ENCODE results near the gene APOBEC3G.
A peak's percentile ranks its signal among the peaks of the same experiment; 100 is the strongest.

The APOBEC3G gene

DNA sequence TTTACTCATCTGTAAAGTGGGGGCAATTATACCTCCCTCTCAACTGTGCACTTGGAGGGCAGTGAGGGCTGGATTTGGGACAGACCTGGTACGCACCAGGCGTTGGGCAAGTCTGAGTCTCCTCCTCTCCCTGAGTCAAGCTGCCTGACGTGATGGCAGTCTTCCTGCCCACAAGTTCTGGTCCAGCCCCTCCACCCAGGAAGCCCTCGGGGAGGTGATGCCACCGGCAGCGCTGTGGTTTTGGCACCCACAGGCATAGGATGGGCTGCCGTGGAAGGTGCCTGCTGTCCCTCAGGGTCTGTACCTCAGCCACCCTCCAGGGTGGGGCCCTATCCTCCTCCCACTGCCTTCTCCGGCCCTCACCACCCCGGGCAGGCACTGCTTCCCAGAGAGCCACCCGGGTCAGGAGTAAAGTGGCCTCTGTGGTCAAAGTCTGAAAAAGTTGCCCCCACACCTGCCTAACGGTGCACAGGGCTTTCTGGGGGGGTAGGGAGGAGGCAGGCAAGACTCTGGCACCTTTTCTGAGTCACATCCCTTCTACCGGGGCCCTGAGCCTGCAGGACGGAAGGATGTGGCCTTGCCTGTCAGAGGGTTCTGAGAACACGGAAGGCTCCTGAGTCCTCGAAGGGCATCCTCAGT lies 13.5 kb downstream of the APOBEC3G start:
- DNase-seq (ENCODE audit: low read depth in 2 of 3, low spot score in 1 of 3): peak; percentile 65 to 78 (median 74)

DNA sequence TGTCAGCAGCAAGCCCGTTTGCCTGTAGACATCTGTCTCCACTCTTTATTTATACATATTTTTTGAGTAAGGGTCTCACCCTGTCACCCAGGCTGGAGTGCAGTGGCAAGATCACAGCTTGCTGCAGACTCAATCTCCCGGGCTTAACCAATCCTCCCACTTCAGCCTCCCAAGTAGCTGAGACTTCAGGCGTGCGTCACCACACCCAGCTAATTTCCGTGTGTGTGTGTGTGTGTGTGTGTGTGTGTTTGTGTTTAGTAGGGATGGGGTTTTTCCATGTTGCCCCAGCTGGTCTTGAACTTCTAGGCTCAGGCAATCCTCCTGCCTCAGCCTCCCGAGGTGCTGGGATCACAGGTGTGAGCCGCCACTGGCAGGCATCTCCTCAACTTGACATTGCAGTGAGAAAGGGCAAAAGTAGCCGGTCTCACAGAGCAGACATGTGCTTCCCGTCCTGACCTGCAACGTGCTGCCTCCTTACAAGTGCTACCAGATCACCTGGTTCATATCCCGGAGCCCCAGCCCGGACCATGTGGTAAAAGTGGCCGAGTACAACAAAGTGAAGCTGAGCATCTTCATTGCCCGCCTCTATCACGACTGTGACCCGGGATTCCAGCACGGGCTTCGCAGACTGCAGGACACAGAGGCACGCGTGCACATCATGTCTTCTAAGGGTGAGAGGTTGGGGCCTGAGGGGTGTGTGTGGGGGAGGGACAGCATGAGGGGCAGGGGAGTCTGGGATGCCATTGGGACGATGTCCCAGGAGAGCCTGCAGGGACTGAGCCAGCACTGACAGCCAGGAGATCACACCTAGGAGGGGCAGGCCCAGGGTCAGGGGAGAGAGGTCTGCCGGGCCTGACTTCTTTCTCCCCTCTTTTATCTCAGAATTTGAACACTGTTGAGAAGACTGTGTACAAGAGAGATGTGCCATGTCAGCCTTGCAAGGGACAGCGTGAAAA lies 14.3 kb downstream of the APOBEC3G start:
- DNase-seq (ENCODE audit: low read depth in 2 of 3, low spot score in 1 of 3): peak in 1 of 3 donors; percentile 13

DNA sequence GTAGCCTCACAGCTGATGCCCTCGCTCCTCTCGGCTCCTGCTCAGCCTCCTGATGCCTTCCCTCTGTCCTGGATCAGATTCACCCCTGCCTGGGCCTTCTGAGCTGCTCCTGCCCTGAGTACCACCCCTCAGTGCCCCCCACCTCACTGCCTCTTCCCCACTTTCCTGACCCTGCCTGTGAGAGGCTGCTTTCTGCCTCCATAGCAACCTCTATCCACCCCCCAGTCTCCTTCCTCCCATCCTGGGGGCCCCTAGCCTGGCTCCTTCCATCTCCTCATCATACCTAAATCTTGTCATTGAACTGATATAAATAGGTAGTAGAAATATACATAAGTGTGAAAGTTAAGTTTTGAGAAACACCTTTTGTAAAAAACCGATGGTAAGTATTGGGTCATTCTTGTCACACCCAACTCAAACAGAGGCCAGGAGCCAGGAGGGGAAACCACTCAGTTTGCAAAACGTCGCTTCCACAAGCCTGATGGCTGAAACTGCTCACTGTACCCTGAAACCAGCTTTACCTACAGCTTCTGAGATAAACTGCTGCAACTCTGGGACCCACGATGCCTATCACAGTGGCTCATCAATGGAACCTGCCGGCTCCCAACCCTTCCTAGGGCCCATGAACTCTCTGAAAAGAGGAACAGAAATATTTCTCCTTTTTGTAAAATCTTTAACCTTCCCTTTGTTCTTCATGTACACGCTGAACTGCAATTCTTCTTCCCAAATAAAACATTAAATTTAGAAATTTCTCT lies 15.2 kb downstream of the APOBEC3G start:
- DNase-seq (ENCODE audit: low read depth in 2 of 3, low spot score in 1 of 3): peak in 1 of 3 donors; percentile 32

DNA sequence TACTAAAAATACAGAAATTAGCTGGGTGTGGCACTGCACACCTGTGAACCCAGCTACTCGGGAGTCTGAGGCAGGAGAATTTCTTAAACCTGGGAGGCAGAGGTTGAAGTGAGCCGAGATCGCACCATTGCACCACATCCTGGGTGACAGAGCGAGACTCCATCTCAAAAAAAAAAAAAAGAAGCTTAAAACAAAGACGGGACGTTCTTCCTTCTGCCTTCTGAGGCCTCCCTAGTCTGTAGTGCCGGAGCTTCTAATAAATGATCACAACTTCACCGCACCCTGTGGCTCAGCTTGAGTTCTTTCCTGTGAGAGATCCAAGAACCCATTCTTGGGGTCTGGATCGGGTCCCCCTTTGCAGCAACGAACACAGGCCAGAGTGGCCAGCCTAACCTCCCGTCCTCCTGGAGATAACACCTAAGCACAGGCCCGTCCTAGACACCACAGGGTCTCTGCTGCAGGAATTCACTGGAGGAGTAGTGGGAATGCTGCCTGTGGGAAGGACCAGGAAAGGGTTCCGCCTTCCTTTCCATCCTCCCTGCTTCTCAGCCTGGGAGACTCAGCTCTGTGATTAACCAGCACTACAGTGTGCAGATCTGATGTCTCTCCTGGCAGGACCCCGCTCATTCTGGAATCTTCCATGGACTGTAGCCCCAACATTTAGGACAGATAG lies 17.8 kb downstream of the APOBEC3G start:
- no peak for DNase-seq (ENCODE audit: low read depth in 2 of 3, low spot score in 1 of 3)

DNA sequence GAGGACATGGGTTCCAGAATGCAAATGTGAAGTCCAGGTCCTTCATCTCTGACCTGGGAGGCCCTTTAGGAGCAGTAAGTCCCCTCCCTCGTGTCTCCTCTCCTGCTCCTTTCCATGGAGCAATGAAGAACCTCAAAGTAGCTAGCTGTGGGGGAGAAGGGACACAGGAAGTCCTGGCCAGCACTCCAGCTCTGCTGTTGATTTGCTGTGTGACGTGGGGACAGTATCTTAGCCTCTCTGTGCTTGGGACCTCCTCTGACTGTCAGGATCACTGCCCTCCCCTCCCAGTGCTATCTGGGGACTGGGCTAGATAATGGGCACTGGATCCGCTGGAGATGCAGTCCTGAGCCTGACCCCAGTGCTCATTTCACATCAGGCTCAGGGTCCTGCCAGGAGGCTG lies 18.9 kb downstream of the APOBEC3G start:
- DNase-seq (ENCODE audit: low read depth in 2 of 3, low spot score in 1 of 3): no peak

DNA sequence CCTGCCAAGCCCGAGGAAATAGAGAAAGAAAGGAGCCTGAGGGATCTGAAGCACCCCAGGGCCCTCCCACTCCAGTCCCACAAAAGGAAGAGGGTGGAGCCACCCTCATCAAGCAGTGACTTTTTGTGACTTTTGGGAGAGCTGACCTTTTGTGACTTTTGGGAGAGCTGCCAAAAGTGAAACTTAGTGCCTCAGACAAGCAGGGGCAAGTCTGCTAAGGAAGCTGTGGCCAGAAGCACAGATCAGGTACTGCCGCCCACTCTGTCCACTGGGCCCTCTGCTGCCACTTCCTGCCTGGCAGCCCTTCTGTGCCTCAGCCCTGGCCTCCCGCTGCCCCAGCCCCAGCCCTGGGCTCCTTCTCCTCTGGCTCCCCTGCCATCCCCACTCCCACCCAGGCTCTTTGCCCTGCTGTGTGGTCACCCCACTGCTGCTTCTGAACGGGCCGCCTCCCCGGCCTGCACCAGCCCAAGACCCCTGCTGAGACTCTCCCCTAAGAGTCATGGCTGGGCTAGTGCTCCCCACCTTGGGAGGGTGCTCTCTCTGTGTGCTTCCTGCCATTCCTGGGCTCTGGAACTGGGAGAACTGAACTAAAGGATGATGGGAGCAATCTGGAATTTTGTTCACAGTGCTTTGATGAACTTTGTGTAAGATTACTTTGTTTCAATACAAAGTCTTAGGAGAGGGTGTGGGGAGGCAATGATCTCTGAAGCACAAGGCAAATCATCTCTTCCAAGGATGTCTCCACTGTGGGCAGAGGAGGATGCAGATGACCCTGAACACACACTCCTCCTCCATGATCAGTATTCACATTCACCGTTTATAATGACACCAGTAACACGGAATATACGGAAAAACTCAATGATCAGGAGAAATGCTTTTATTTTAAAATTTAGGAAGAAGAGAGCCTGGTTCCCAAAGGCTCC lies 20.3 kb downstream of the APOBEC3G start, which contains the start of gene APOBEC3H:
Gene APOBEC3H, plus strand, starts transcription at position 147 of the 923 bp plus-strand sequence. CDS start 3,035 bp downstream, outside the sequence.
- no peak for DNase-seq (ENCODE audit: low read depth in 2 of 3, low spot score in 1 of 3)

DNA sequence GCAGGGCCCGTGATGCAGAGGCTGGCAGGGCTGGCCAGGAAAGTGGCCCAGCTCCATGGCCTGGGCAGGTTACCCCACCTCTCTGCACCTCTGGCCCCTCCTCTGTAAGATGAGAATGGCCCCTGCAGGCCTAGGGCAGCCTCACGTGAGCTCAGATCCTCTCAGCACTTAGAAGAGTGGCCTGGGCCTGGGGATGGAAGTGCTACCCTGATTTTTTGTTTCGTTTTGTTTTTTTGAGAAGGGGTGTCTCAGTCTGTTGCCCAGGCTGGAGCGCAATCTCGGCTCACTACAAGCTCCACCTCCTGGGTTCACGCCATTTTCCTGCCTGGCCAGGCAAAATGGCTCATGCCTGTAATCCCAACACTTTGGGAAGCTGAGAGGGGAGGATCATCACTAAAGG lies 21.0 kb downstream of the APOBEC3G start:
- no peak for DNase-seq (ENCODE audit: low read depth in 2 of 3, low spot score in 1 of 3)

DNA sequence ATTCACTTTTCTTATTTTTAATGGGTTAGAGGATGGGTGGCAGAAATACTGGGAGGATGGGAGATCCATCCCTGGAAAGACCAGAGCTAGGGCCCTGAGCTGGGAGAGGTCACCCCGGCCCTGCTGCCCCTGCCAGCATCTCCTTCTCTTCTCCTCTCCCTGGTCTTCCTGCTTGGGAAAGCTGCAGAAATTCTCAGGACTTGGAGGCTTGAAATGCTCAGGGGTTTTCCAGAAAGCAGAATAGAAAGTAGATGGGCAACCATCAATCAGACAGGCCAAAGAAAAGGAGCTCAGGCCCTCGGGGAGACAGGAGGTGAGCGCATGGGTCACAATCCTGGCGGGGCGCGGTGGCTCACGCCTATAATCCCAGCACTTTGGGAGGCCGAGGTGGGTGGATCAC lies 21.5 kb downstream of the APOBEC3G start:
- no peak for DNase-seq (ENCODE audit: low read depth in 2 of 3, low spot score in 1 of 3)

DNA sequence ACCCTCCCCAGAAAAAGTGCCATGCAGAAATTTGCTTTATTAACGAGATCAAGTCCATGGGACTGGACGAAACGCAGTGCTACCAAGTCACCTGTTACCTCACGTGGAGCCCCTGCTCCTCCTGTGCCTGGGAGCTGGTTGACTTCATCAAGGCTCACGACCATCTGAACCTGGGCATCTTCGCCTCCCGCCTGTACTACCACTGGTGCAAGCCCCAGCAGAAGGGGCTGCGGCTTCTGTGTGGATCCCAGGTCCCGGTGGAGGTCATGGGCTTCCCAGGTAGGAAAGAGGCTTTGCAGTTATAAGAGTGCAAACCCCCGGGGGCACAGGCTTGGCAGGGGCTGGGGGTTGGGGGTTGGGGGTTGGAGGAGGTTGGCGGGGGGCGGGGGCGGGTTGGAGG lies 24.2 kb downstream of the APOBEC3G start:
- DNase-seq (ENCODE audit: low read depth in 2 of 3, low spot score in 1 of 3): no peak

DNA sequence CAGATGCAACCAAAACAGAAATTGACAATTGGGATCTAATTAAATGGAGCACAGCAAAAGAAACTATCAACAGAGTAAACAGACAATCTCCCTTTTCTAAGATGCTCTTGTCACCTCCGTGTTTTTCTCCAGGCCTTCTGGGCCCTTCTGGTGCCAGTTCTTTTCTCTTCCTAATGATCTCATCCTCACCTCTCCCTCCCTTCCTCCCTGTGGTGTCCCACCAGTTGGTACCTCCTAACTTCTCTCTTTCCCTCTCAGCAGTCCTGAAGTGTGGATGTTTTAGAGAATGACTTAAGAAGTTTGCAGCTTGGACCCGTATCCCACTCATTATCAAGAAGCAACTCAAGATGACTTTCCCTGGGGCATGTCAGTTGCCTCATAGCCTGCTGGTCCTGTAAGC lies 26.4 kb downstream of the APOBEC3G start:
- no peak for DNase-seq (ENCODE audit: low read depth in 2 of 3, low spot score in 1 of 3)

DNA sequence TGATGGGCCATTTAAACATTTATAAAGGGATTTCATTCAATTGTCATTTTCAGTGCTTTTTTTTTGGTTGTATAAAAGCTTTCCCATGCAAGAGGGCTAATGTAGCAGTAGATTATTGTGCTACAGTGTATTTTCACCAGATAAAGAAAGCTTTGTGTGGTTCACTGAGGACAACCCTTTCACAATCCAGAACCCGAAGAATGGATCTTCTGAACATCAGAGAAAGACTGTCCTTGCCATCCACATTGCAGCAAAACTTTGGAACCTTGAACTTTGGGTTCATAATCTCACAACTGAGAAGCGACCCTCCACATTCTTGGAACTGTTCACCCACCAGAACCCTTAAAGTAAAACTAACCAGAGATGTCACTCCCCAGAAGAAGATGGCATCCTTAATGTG lies 29.3 kb downstream of the APOBEC3G start:
- DNase-seq (ENCODE audit: low read depth in 2 of 3, low spot score in 1 of 3): no peak

DNA sequence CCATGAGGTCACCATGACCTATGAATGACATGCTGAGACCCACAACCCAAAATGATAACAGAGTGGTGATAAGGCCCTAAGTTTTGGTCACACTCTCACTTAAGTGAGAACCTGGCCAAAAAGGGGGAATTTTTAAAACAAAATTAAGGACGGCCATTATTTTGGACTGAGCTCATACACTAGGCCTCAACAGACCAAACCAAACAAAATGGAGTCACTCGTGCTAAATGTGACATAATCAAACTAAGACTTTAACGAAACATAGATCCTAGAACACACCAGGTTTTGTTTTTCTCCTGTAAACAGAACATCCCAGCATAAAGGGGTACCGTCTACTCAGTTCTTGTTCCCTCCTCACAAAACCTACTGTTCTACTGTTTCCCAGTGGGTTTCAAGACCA lies 31.4 kb downstream of the APOBEC3G start:
- DNase-seq (ENCODE audit: low read depth in 2 of 3, low spot score in 1 of 3): no peak

DNA sequence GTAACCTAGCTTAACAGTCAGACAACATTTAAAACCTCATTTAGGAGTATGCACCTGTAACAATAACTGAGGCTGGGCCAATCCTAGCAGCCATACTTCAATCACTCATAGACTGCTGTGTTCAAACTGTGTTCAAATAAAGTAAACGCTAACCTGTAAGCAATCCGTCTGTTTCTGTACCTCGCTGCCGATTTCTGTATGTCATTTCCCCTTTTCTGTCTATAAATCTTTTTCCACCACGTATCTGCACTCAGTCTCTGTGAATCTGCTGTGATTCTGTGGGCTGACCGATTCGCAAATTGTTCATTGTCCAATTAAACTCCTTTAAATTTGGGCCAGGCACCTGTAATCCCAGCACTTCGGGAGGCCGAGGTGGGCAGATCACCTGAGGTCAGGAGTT lies 32.3 kb downstream of the APOBEC3G start:
- DNase-seq (ENCODE audit: low read depth in 2 of 3, low spot score in 1 of 3): no peak

DNA sequence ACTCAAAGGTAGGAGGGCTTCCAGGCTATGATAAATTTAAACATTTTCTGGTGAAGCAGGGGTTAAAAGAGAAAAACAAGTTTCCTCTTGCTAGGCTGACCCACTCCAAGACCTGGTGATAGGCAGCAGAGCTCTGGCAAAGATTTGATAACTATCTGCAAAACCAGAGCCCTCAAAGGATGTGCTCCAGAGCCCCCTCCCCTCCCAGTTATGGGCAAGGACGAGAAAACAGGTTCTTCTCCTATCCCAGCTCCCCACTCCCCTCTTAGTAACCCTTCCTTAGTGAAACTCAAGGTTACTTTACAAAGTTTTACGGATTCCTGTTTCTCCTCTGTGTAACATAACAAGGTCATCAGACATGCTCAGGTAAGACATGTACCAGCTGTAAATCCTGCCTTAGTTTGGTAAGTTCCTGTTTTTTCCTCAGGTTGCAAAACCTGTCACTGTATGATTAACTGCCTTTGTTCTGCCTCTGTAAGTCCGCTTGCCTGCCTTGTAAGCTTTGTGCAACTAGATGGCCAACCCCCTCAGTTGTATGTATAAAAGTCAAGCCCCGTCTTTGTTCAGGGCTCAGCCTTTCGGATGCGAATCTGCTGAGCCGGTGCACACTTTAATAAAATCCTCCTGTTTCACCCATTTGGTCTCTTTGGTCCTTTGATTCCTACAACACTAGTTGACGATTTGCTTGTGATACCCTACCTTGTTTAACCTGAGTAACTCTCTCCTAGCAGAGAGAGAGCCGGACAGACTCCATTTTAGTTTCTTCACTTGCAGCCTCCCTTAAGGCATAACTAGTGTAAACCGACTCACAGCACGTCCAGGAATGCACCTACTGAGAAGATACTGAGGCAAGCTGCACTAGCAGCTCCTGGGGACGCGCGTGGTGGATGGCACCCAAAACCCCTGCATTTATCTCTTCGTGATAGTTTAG lies 33.8 kb downstream of the APOBEC3G start:
- no peak for DNase-seq (ENCODE audit: low read depth in 2 of 3, low spot score in 1 of 3)

DNA sequence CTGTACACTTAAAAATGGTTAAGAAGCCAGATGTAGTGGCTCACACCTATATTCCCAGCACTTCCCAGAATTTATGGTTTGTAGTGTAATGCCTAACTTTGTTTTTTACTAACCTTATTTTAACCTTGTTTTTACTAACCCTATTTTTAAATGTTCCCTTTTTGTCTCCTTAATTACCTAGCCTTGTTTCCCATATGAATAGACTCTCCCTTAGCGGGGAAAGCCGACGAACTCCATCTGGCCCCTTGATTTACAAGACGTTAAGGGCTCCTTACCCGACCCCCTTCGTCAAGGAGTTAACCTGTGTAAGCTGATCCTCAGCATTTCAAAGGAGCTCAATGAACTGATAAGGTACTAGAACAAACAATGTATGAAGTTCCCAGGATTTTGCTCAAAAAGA lies 37.0 kb downstream of the APOBEC3G start:
- no peak for DNase-seq (ENCODE audit: low read depth in 2 of 3, low spot score in 1 of 3)

DNA sequence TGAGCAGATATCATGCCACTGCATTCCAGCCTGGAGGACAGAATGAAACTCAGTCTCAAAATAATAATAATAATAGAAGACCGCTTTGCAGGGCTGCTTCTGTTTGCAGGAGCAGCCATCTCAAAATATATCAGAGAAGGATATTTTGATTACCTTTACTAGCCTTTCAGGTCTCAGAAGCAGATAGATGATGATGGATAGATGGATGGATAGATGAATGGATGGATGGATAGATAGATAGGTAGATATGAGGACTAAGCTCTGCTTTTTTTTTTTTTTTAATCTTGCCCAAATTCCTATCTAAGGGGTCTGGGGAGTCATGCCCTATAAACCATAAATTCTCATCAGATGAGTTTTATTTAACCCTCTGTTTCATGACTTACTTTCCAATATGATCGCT lies 38.5 kb downstream of the APOBEC3G start:
- DNase-seq (ENCODE audit: low read depth in 2 of 3, low spot score in 1 of 3): no peak

DNA sequence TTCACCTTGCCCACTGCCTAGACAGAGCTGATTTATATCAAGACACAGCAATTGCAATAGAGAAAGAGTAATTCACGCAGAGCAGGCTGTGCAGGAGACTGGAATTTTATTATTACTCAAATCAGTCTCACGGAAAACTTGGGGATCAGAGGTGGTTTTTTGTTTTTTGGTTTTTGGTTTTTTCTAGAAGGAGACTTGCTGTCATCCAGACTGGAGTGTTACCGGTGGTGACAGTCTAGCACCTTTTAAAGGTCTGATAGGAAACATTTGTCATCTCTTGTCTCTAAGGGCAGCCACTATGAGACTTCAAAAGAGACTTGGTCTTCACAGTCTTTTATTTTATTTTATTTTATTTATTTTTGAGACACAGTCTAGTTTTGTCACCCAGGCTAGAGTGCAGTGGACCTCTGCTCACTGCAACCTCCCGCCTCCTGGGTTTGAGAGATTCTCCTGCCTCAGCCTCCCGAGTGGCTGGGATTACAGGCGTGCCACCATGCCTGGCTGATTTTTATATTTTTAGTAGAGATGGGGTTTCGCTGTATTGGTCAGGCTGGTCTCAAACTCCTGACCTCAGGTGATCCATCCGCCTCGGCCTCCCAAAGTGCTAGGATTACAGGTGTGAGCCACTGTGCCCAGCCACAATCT lies 39.0 kb downstream of the APOBEC3G start:
- DNase-seq (ENCODE audit: low read depth in 2 of 3, low spot score in 1 of 3): no peak

DNA sequence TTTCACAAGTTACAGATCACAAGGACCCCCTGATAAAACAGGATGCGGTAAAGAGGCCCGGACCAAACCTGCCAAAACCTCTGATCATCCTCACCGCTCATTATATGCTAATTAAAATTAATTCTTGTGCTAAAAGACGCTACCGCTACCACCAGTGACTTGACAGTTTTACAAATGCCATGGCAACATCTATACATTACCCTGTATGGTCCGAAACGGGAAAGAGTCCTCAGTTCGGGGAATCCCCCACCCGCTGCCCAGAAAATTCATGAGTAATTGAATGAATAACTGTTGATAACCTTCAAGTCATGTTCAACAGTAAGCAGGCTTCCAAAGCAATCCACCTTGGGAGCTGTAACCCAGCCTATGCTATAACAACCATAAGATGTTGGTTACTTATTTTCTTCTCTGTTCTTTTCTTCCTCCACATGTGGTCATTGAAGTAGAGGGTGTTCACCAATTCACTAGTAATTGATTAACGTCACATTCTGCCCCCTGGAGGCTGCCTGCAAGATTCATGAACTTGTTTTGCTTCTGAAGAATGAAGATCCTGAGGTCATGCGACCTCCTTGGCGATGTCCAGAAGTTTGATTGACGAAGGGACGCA lies 40.6 kb downstream of the APOBEC3G start:
- DNase-seq (ENCODE audit: low read depth in 2 of 3, low spot score in 1 of 3): peak; percentile 72 to 75 (median 72)
